Fibroblast of lung (primary cell): ENCODE data around the gene JDP2. TPM values are rescaled to one million over a fixed set of nuclear protein-coding genes. Genes with fewer than 3 reads are reported as not detected.

Source experiments
- DNase-seq, 2 donors: peaks; one replicate each; pipeline versions ENCODE4 v3.0.0 to v3.0.0-alpha.2; 2010; ENCODE audit warnings: low read depth in 2 of 2
- H2AFZ ChIP-seq: 2 replicates; pipeline ENCODE4 v1.5.1; 2012; ENCODE audit warnings: low read length, control low read depth, inconsistent platforms
- H3K27ac ChIP-seq: 2 replicates; pipeline ENCODE4 v1.5.1; 2011; ENCODE audit warnings: low read length, control low read depth; ENCODE audit not compliant: insufficient read depth
- H3K27me3 ChIP-seq: 2 replicates; pipeline ENCODE4 v1.5.1; 2011; ENCODE audit warnings: mild to moderate bottlenecking, low read length; ENCODE audit not compliant: control insufficient read depth, insufficient read depth
- H3K36me3 ChIP-seq: 2 replicates; pipeline ENCODE4 v1.5.1; 2011; ENCODE audit warnings: low read length; ENCODE audit not compliant: control insufficient read depth, insufficient read depth
- H3K4me1 ChIP-seq: 2 replicates; pipeline ENCODE4 v1.5.1; 2011; ENCODE audit warnings: low read length; ENCODE audit not compliant: control insufficient read depth, insufficient read depth; ENCODE audit errors: extremely low read depth
- H3K4me2 ChIP-seq: 2 replicates; pipeline ENCODE4 v1.5.1; 2011; ENCODE audit warnings: low read length, control low read depth; ENCODE audit not compliant: insufficient read depth; ENCODE audit errors: extremely low read depth
- H3K4me3 ChIP-seq, 4 experiments: fragments of 200-600 bp in 1 of 4; sonication (generic) in 1 of 4; replicated peaks in 1 of 4; 2 replicates each; pipeline ENCODE4 v1.5.1; 2011 to 2016; ENCODE audit warnings: low read length in 4 of 4, low read depth in 3 of 4, mild to moderate bottlenecking in 3 of 4, control low read depth in 2 of 4, inconsistent platforms in 1 of 4, mixed read lengths in 1 of 4; ENCODE audit not compliant: insufficient read depth in 1 of 4; ENCODE audit errors: control extremely low read depth in 1 of 4
- H3K79me2 ChIP-seq: 2 replicates; pipeline ENCODE4 v1.5.1; 2012; ENCODE audit warnings: mild to moderate bottlenecking, low read length, inconsistent platforms; ENCODE audit not compliant: control insufficient read depth, insufficient read depth
- H3K9ac ChIP-seq: 2 replicates; pipeline ENCODE4 v1.5.1; 2011; ENCODE audit warnings: mild to moderate bottlenecking, low read length, control low read depth; ENCODE audit not compliant: insufficient read depth
- H3K9me3 ChIP-seq: 2 replicates; pipeline ENCODE4 v1.5.1; 2012; ENCODE audit warnings: low read depth, low read length; ENCODE audit not compliant: control insufficient read depth, insufficient read depth
- H4K20me1 ChIP-seq: 2 replicates; pipeline ENCODE4 v1.5.1; 2011; ENCODE audit warnings: low read length; ENCODE audit not compliant: control insufficient read depth, insufficient read depth; ENCODE audit errors: extremely low read depth
- EZH2 ChIP-seq: IDR thresholded peaks from 2 replicates; pipeline ENCODE4 v1.5.1; 2012; ENCODE audit warnings: low read length, control low read depth, mild to moderate bottlenecking; ENCODE audit errors: missing control alignments
- polyA plus RNA-seq, 2 donors: library from polyadenylated mRNA; depleted of rRNA in 1 of 2; stranded (reverse) in 1 of 2; unstranded in 1 of 2; fragments of >200 nt; gene quantifications; 2 replicates each; pipeline ENCODE4 v1.2.1, GENCODE V29; 2011 to 2012; ENCODE audit warnings: missing spikeins in 1 of 2
- total RNA-seq: library from RNA; depleted of rRNA; stranded (reverse); fragments of >200 nt; gene quantifications from 2 replicates; pipeline ENCODE4 v1.2.1, GENCODE V29; 2014
- TF ChIP-seq, protein P1 (sequence below), 2 donors: IDR thresholded peaks in 1 of 2; conservative IDR thresholded peaks in 1 of 2; 1 replicate in 1 of 2; 2 replicates in 1 of 2; pipeline ENCODE4 v1.5.1; 2011 to 2012; ENCODE audit warnings: low read length in 2 of 2, control low read depth in 1 of 2, inconsistent platforms in 1 of 2, low read depth in 1 of 2, mild to moderate bottlenecking in 1 of 2

The JDP2 gene
- total and polyA plus RNA-seq, 2 donors (not counting 1 experiment from before 2014, with no cell fraction given), result 40.8 to 95.3 TPM

DNA sequence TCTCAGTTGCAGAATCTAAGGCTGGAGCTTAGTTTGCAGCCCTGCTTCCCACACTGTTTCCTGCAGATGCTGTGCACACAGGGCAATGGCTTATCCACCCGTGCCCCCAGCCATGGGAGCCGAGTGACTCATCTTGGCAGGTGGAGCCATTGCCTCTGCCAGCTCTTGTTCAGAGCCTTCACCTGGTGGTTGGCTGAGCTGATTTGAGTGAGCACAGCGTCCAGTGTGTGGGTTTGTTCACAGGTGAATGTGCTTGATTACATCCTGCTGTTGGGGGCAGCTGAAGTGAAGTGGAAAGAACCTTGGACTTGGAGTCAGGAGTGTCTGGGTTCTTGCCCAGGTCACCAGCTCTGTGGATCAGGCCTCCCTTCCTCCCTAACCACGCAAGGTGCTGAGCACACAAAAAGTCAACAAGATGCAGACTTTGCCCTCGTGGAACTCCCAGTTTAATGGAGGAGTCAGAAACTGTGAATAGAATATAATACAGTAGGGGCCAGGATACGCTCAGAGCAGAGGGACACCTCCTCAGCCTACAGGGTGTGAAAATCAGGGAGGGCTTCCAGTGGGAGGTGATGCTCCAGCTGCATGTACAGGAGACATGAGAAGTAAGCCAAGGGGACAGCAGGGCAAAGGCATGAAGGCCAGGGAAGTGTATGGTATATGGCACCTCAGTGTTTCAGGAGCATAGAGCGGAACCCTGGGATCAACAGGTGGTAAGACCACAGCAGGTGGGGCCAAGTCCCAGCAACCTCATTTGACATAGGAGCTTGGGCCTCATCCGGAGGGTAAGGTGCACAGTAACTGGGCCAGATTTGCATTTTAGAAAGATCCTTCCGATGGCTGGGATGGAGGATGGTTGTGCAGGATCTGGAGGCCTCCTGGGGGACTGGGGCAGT, 22.8 kb downstream of the JDP2 start:
- H2AFZ ChIP-seq, result no peak overlapping the region
- H3K79me2 ChIP-seq, result no peaks in the 10 kb centered on the region
- H3K4me2 ChIP-seq, result peak overlapping the region; percentile 4
- H3K4me1 ChIP-seq, result peaks cover 35% of the 10 kb centered on the region
- H4K20me1 ChIP-seq, result no peaks in the 10 kb centered on the region
- no peak overlapping the region for H3K9ac ChIP-seq
- no peak for TF ChIP-seq EZH2
- TF ChIP-seq, protein P1, sequence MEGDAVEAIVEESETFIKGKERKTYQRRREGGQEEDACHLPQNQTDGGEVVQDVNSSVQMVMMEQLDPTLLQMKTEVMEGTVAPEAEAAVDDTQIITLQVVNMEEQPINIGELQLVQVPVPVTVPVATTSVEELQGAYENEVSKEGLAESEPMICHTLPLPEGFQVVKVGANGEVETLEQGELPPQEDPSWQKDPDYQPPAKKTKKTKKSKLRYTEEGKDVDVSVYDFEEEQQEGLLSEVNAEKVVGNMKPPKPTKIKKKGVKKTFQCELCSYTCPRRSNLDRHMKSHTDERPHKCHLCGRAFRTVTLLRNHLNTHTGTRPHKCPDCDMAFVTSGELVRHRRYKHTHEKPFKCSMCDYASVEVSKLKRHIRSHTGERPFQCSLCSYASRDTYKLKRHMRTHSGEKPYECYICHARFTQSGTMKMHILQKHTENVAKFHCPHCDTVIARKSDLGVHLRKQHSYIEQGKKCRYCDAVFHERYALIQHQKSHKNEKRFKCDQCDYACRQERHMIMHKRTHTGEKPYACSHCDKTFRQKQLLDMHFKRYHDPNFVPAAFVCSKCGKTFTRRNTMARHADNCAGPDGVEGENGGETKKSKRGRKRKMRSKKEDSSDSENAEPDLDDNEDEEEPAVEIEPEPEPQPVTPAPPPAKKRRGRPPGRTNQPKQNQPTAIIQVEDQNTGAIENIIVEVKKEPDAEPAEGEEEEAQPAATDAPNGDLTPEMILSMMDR (conservative IDR thresholded peaks at IDR 0.05 in 1 of 2, IDR thresholded peaks at IDR 0.05 in 1 of 2; ENCODE audit: low read depth in 1 of 2, low read length in 2 of 2), result no peak
- no peaks in the 10 kb centered on the region for H3K27me3 ChIP-seq
- H3K27ac ChIP-seq, result no peak overlapping the region
- no peaks in the 10 kb centered on the region for H3K9me3 ChIP-seq
- DNase-seq, result peak in 1 of 2 donors; percentile 58
- H3K4me3 ChIP-seq, result no peak overlapping the region
- no peaks in the 10 kb centered on the region for H3K36me3 ChIP-seq

DNA sequence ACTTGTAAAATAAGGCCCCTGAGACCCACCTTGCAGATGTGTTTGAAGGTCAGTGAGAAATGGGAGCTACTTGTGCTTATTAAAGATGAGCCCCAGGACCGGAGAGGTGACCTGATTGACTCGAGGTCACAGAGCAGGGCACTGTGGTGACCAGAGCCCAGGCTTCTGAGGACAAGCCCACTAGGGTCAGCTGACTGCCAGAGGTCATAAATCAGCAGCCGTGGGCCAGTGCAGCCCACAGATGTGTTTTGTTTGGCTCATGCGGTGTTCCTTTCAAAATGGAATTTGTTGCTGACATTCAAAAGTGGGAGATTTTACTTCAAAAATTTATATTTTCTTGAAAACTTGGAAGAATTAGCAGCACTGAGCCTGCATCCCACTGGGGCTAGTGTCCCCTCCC, 24.5 kb downstream of the JDP2 start:
- H3K27ac ChIP-seq, result peak overlapping the region; percentile 72
- TF ChIP-seq EZH2, result no peak
- TF ChIP-seq, protein P1 (conservative IDR thresholded peaks at IDR 0.05 in 1 of 2, IDR thresholded peaks at IDR 0.05 in 1 of 2; ENCODE audit: low read depth in 1 of 2, low read length in 2 of 2), result no peak
- H3K36me3 ChIP-seq, result no peaks in the 10 kb centered on the region
- no peaks in the 10 kb centered on the region for H4K20me1 ChIP-seq
- peaks cover 35% of the 10 kb centered on the region for H3K4me1 ChIP-seq
- no peaks in the 10 kb centered on the region for H3K27me3 ChIP-seq
- no peak overlapping the region for H2AFZ ChIP-seq
- peak overlapping the region; percentile 65 for H3K4me2 ChIP-seq
- peak overlapping the region; percentile 29 for H3K9ac ChIP-seq
- no peak overlapping the region for H3K4me3 ChIP-seq
- H3K9me3 ChIP-seq, result no peaks in the 10 kb centered on the region
- peaks cover 2% of the 10 kb centered on the region for H3K79me2 ChIP-seq
- no peak for DNase-seq

GRCh38 chr14:75452900-75453816, 25.3 kb downstream of the JDP2 start:
- Histone ChIP-seq H3K27ac (peak overlapping the region; percentile 72), H3K9ac (peak overlapping the region; percentile 57), H3K4me1 (peaks cover 35% of the 10 kb centered on the region), H3K9me3 (no peaks in the 10 kb centered on the region), H3K4me2 (peak overlapping the region; percentile 65), H3K27me3 (no peaks in the 10 kb centered on the region), H3K36me3 (no peaks in the 10 kb centered on the region), H2AFZ (peak overlapping the region; percentile 6), H3K4me3 (no peak overlapping the region), H4K20me1 (no peaks in the 10 kb centered on the region), H3K79me2 (peaks cover 2% of the 10 kb centered on the region)
- TF ChIP-seq EZH2, result no peak
- TF ChIP-seq, protein P1 (conservative IDR thresholded peaks at IDR 0.05 in 1 of 2, IDR thresholded peaks at IDR 0.05 in 1 of 2; ENCODE audit: low read depth in 1 of 2, low read length in 2 of 2), result no peak
- DNase-seq, result peak; percentile 80 to 95
